SKM-1 treated with dmso at 0.1 percent for 144 hours (cell line): ENCODE results near the gene AHDC1.
A peak's percentile ranks its signal among the peaks of the same experiment; 100 is the strongest.
"Not testable (repeated sequence)": the region's sequence is repeated elsewhere in the genome, so short reads cannot be mapped to it uniquely, and the experiment has no call there.

Experiments
- DNase-seq: peaks from one replicate; lab custom pipeline; 2025; ENCODE audit not compliant: unreplicated experiment; lab: John Stamatoyannopoulos, UW

Gene AHDC1, protein sequence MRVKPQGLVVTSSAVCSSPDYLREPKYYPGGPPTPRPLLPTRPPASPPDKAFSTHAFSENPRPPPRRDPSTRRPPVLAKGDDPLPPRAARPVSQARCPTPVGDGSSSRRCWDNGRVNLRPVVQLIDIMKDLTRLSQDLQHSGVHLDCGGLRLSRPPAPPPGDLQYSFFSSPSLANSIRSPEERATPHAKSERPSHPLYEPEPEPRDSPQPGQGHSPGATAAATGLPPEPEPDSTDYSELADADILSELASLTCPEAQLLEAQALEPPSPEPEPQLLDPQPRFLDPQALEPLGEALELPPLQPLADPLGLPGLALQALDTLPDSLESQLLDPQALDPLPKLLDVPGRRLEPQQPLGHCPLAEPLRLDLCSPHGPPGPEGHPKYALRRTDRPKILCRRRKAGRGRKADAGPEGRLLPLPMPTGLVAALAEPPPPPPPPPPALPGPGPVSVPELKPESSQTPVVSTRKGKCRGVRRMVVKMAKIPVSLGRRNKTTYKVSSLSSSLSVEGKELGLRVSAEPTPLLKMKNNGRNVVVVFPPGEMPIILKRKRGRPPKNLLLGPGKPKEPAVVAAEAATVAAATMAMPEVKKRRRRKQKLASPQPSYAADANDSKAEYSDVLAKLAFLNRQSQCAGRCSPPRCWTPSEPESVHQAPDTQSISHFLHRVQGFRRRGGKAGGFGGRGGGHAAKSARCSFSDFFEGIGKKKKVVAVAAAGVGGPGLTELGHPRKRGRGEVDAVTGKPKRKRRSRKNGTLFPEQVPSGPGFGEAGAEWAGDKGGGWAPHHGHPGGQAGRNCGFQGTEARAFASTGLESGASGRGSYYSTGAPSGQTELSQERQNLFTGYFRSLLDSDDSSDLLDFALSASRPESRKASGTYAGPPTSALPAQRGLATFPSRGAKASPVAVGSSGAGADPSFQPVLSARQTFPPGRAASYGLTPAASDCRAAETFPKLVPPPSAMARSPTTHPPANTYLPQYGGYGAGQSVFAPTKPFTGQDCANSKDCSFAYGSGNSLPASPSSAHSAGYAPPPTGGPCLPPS (N-terminal part only)

DNA sequence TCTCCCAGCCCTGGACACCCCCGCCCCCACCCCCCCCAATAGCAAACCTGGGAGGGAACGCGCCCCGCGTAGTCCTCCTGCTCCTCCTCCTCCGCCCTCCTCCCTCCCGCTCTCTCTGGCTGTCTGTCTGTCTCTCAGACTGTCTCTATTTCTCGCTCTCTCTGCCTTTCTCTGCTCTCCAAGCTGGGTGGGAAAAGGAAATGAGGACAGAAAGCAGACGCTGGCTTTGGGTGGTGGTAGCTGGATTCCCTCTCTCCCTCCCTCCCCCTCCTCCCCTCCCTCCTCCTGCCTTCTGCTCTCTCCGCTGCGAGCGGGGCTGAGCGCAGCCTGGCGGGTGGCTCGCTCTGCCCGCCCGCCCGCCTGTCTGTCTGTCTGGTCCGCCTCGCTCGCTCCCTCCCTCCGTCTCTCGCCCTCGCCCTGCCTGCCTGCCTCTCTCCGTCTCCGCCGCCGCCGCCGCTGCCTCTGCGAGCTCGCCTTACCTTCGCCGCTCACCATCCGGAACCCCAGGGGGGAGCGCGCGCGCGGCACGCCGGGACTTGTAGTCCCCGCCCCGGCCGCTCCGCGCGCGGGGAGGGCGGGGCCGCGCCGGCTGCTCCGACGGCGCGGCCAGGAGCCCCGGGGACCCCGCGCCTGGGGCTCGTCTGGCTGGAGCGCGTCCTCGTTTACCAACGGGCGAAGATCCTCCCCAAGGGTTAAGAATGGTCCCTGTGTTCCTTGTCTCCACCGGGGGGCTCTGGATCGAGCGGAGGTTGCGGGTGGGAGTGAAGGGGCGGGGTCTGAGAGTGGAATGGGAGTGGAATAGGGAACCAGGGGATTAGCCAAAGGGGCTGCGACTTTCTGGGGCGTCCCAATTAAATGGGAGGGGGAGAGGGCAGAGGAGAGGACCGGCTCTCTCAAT is at the start of gene AHDC1:
Gene AHDC1 (minus strand): TSS at position 464 of the 898 bp plus-strand sequence. CDS start 52,029 bp downstream, outside the sequence.
- DNase-seq: peak; percentile 81

DNA sequence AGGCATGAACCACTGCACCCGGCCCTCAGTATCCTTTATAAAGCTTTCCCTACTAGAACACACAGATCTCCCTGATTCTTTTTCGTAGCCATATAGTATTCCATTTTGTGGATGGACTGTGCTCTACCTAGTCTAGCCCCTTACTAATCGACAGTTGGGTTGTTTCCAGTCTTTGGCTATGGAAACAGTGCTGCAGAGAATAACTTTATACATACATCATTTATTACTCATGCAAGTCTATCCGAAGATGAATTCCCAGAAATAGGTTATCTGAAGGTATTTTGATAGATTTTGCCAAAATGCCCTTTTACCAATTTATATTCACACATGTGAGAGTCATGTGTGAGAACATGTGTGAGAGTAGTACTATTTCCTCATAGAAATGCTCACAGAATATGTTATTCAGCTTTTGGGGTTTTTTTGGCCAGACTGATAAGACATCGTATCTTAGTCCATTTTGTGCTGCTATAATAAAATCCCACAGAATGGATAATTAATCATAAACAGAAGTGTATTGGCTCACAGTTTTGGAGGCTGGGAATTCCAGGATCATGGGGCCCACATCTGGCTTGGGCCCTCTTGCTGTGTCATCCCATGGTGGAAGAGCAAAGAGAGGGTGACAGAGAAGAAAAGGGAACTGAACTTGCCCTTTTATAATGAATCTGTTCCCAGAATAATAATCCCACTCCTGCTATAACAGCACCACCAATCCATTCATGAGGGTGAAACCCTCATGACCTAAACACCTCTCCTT is 48.3 kb upstream of the AHDC1 start:
- no peak for DNase-seq

DNA sequence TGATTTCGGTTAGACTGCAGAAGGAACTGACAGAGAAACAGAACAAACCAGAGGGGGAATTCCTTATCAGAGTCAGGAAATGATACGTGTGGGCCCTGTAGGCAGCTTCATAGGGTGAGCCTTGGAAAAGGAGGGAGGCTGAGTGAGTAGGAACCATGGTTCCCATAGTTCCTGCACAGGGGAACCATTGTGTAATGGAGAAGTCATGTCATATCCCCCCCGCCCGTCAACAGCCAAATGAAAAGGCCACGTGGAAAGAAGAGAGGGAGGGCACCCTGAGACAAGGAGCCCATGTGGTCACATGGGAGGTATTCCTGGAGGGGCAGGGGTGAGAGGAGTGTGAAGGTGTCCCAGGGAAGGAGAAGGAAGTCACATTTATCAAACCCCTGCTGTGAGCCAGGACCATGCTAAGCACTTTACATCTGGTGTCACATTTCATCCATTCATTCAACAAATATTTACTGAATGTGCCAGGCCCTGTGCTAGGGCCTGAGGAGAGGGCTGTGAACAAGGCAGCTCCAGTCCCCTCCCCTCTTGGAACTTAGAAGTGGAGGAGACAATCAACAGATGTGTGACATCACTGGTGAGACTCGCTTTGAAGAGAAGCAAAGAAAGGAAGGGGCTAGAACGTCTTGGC is 46.7 kb upstream of the AHDC1 start:
- no peak for DNase-seq

DNA sequence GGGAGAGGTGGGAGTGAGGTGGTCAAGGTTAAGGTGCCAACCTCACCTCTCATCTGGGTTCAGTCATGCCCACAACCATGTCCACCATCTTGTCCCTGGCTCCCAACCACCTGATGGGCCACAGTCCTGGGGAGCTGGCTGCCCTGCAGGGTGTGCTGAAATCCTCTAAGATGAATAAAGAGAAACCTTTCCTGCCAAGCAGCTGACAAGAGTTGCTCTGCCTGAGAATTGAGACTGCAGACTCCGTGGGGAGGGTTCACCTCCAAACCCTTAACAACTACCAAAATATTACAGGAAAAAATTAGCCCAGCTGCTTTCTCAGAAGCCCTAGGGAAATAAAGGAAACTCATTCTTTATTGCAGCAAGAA is 46.2 kb upstream of the AHDC1 start:
- DNase-seq: no peak

DNA sequence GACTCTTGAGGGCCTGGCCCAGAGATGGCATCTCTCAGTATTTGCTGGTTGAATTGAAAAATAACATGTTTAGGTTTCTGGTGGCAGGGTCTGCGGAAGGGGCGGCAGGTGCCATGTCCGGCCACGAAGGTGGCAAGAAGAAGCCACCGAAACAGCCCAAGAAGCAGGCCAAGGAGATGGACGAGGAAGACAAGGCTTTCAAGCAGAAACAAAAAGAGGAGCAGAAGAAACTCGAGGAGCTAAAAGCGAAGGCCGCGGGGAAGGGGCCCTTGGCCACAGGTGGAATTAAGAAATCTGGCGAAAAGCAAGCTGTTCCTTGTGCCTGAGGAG is 45.3 kb upstream of the AHDC1 start:
- DNase-seq: no peak

DNA sequence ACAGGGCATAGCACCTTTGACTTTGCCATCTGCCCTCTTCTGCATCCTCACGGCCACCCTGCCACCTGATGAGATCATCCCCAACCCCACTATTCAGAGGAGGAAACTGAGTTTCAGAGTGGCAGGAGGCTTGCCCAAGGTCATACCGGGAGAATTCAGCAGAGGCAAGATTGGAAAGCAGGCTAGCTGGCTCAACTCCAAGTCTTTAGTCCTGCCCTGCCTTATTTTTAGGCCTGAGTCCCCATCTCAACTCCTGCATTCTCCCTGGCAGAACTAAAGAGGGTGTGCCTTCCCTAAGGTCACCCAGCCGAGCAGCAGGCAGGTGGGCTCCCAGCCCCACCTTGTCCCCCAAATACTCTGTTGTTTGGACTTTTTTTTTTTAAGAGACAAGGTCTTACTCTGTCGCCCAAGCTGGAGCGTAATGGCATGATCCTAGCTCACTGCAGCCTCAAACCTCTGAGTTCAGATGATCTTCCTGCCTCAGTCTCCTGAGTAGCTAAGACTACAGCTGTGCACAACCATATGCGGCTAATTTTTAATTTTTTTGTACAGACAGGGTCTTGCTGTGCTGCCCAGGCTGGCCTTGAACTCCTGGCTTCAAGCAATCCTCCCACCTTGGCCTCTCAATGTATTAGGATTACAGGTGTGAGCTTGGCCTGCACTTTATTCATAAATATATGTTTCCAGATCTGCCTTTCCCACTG is 44.8 kb upstream of the AHDC1 start:
- no peak for DNase-seq

DNA sequence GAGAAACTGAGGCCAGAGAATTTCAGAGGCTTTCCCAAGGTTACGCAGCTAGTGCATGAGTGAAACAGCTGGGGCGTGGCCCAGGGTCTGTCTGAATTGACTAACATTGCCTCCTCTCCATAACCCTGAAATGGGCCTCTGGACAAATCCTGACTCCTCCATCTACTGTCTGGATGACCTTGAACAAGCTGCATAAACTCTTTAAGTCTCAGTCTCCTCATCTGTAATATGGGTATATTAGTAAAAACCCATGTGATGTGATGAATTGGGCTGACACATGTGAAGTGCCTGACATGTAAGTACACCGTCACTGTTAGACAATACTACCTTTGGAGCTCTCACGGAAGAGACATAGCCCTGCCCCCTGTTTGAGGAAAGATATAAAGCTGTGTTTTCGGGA is 43.4 kb upstream of the AHDC1 start:
- no peak for DNase-seq

DNA sequence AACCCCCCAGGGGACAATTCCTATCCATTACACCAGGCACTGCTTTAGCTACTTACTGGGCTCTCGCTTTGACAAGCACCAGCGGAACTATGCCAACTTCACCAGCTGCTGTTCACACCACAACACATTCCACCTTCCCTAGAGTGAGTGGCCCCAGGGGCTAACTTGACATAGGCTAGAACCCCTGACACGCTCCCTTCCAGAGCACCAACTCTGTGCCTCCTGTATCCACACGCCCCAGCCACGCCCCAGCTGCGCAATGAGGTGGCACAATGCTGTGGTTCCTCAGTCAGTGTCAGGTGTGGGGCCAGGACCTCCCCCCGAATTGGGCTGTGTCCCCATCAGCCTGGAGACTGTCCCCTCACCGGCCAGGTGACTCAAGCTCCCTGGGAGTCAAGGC is 42.7 kb upstream of the AHDC1 start:
- DNase-seq: no peak

DNA sequence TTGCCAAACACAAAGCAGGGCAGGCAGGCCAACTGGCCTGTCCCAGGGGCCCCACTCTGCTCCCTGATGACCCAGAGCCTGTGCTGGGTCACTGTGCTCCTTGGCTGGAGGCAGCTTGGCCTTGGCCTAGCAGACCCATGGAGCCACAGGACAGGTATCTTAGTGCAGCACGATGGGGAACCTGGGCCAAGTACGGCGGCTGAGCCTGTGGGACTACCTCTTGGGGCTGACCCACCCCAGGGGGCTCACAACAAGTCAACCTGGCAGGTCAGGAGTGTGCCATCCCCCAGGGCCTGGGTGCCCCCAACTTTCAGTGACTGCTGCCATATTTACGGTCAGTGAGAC is 41.1 kb upstream of the AHDC1 start:
- no peak for DNase-seq

DNA sequence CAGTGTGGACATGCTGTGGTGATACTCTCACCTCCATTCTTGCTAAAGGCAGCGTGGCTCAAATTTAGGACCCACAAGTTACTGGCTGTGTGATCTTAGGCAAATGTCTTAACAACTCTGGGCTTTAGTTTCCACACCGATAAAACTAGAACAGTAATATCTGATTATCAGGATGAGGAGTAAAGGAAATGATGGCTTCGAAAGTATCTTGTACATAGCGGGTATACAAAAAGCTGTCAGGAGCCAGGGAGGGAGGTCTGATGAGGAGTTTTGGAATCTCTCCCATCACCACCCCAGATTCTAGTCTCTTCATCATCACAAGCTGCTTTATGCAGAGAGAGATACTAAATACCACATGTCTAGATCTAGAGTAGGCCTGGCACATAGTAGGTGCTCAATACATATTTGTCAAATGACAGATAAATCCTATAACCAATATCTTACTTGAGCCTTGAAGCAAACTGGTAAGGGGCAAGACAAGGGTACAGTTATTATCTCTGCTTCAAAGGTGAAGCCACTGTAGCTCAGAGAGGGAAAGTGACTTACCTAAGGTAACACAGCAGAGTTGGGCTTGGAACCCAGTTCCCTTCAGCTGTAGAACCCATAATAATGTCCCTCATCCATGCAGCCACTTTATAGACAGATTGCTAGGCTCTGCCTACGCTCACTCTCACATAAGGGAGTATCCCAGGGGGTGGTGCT is 40.6 kb upstream of the AHDC1 start:
- no peak for DNase-seq

DNA sequence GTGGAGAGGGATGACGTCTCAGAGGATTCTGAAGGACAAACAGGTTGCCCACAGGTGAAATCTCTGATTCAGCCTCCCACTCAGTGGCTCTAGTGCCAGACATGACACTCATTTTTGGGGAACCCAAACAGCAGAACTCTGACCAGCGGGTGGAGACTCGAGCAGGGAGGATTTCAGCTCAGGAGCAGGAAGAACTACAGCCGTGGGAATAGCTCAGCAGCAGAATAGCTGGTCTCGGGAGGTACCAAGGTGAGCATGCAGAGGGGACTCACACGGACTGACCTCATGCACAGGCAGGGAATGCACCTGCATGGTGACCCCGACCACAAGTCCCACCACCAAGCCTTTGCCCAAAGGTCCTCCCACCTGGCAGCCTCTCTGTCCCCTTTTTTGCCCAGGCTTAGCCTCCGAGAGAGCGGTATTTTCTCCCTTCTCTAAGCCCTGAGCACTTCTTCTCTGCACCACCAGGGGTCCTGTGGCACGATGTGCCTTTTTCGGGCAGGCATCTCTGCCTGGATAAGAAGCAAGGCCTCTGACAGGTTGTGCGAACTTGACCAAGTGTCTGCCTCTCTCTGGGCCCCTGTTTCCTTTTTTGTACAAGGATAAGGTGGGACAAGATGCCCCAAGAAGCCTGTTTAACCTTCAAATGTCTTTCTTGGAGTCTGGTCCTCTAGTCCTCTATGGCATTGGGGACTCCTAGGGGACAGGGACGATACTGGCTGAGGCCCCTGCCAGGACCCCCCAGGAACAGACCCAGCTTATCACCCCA is 39.8 kb upstream of the AHDC1 start:
- DNase-seq: peak; percentile 26

DNA sequence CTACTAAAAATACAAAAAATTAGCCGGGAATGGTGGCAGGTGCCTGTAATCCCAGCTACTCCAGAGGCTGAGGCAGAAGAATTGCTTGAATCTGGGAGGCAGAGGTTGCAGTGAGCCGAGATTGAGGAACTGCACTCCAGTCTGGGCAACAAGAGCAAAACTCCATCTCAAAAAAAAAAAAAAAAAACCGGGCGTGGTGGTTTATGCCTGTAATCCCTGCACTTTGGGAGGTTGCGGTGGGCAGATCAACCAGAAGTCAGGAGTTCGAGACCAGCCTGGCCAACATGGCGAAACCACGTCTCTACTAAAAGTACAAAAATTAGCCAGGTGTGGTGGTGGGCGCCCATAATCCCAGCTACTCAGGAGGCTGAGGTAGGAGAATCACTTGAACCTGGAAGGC is 36.6 kb upstream of the AHDC1 start:
- not testable (repeated sequence) for DNase-seq

DNA sequence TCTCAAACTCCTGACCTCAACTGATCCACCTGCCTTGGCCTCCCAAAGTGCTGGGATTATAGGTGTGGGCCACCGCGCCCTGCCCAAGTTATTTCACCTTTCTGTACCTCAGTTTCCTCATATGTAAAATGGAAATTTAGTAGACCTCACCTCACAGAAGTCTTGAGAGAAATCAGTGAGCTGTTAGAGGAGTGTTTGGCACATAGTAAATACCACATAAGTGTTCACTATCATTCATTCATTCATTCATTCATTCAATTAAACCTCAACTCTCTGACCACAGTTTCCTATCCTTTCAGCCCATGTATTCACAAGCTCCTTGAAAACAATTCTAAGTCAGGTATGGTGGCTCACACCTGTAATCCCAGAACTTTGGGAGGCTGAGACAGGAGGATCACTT is 34.9 kb upstream of the AHDC1 start:
- DNase-seq: no peak

DNA sequence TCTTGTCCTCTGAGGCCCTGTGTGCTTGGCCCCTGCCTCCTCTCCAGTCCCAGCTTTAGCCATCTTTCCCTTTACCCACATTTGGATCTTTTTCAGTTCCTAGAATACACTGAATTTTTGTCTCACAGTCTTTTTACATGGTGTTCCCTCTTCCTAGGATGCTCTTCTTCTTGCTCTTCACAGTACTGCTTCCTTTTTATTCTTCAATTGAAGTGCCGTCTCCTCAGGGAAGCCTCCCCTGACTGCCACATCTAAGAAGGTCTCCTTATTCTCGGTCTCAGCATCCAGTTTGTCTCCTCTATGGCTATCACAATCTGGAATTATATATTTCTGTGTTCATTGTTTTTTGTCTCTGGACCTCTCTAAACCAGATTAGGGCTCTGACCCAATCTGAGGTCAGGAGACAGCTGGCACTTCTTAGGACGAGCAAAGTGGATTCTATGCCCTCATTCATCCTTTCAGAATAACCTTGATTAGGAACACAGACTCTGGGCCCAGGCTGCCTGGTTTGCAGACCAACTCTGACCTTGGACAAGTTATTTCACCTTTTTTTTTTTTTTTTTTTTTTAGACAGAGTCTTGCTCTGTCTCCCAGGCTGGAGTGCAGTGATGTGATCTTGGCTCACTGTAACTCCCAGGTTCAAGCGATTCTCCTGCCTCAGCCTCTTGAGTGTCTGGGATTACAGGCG is 34.2 kb upstream of the AHDC1 start:
- DNase-seq: no peak

DNA sequence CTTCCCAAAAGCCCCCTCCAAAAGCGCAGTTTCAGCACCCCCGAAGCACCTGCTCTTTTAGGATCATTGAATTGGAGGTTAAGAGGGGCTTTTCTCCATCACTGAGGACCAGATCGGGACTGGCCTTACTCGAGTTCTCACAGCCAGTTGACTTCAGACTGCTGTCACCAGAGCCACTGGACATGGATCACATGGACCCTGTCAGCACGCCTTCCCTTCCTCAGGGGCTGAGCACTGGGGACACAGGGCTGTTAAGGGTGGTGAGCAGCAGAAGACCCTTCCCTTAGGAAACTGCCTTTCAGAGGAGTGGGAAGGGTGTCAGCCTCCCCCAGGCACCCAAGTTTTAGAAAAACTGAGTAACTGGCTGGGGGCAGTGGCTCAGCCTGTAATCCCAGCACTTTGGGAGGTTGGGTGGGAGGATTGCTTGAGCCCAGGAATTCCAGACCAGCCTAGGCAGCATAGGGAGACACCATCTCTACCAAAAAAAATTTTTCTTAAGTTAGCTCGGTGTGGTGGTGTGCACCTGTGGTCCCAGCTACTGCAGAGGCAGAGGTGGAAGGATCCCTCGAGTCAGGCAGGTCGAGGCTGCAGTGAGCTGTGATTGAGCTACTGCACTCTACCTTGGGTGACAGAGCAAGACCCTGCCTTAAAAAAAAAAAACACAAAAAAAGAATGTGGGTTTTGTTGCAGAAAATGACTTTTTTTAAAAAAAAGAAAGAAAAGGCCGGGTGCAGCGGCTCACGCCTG is 31.6 kb upstream of the AHDC1 start:
- DNase-seq: no peak

DNA sequence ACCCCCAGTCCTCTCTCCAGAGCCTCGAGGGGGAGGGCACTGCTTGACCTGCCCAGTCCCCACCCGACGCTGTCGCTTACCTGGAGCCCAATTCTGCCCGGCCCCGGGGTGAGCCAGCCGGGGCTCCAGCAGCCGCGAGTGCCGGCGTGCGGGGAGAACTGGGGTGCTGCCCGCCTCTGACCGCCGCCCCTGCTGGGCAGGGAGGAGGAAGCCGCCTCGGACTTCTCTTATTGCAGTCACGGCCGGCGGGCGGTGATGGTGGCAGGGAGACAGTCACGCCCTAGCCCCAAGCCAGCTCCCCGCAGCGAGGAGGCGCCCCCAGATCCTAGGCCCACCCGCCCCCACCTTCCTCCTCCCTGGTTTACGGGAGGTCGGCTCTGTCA is 31.0 kb upstream of the AHDC1 start, which contains the start of gene FGR:
Gene FGR (minus strand): TSS at position 201 of the 383 bp plus-strand sequence. CDS start 11,269 bp downstream, outside the sequence.
- no peak for DNase-seq
